ENCODE results near the gene C18orf32.

DNA sequence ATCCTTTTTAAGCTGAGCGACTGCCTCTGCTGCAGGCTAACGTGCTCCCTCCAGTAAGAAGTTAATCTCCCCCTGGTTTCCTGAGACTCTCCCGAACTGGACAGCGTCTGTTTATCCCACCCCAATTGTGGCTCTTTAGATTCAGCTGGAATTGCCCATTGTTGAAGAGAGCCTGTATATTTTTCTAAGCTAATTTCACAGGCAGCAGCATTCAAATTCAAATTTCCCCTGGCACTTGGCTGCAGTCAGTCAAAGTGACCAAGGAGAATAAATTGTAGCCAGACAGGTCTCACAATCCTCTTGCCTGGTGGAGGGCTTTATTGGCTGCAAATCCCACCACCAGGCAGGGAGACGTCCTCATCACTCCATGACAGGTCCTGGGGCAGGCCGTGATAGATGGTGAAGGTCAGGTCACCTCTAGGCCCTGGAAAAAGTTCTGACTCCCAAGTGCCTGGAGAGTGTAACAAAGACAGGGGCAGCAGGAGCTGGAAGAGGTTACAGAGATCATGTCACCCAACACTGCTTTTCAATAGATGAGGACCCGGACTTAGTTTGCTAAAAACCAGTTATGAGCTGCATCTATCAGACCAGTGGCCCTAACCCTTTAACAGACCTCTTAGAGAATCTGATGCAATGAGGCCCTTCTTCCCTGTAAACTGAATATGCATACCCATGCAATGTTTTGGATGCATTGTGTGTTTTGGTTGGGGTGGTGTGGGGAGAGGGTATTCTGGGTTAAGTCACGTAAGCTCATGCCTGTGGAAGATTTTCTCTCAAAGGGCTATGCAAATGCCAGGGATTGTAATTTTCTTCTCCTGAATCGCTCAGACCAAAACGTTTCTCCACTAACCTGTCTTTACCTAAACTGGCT lies 32.3 kb upstream of the C18orf32 start:
- TF ChIP-seq CTCF (IDR thresholded peaks at IDR 0.05; ENCODE audit: borderline replicate concordance, extremely low read depth, low read length, poor library complexity, severe bottlenecking) (no peak), EZH2 (IDR thresholded peaks at IDR 0.05; ENCODE audit: borderline replicate concordance, low read depth, low read length, severe bottlenecking) (no peak)

Measured in DND-41 (cell line).